HepG2 (cell line): ENCODE data around the gene ANKRD11. TPM values are rescaled to one million over a fixed set of nuclear protein-coding genes. Genes with fewer than 3 reads are reported as not detected.
A peak's percentile ranks its signal among the peaks of the same experiment; 100 is the strongest.

Experiments used
- ATAC-seq: fragments of 200-7000 bp; cut with Tn5 transposase; 3 replicates; pipeline ENCODE4 v1.9.1; 2020; ENCODE audit warnings: mild to moderate bottlenecking, moderate library complexity
- BruUV-seq: library from RNA; stranded (reverse); fragments of 400-500 nt; replicated peaks from 2 replicates; lab custom pipeline; 2021; lab: Mats Ljungman, UMichigan
- CTCF ChIA-PET: fragments of 300-600 bp; formaldehyde crosslinking; extraction: SDS; loops from one replicate; lab custom pipeline; 2021; ENCODE audit warnings: low total read pairs, inconsistent platforms, low intra/inter-chr PET ratio; lab: Yijun Ruan, JAX
- POLR2A ChIA-PET: fragments of 350-600 bp; sonication (Branson Sonifier 250); formaldehyde crosslinking; loops from one replicate; lab custom pipeline; 2020; ENCODE audit warnings: antibody characterized with exemption, inconsistent platforms; lab: Yijun Ruan, JAX
- DNase-seq: peaks from one replicate; pipeline ENCODE4 v3.0.0-alpha.2; 2015; ENCODE audit warnings: low spot score
- FAIRE-seq: peaks from 3 replicates; lab custom pipeline; 2011; peaks lifted over from hg19 to GRCh38; lab: Jason Lieb, UNC
- H2AFZ ChIP-seq: one replicate; pipeline ENCODE4 v1.6.1; 2011; ENCODE audit warnings: low read length, inconsistent platforms
- H3K27ac ChIP-seq: fragments of 300-600 bp; 3 replicates; pipeline ENCODE4 v1.8.0; 2011; ENCODE audit warnings: mixed run types, mild to moderate bottlenecking, mixed read lengths, low read length, inconsistent platforms; ENCODE audit not compliant: insufficient read depth; ENCODE audit errors: extremely low read length
- H3K27me3 ChIP-seq, 2 experiments: fragments of 200-600 bp in 1 of 2; 2 replicates in 1 of 2; 3 replicates in 1 of 2; pipeline versions ENCODE4 v1.6.0 to v1.8.0; 2011; ENCODE audit warnings: low read length in 2 of 2, mild to moderate bottlenecking in 2 of 2, moderate library complexity in 2 of 2, inconsistent platforms in 1 of 2; ENCODE audit not compliant: insufficient read depth in 2 of 2, control insufficient read depth in 1 of 2
- H3K36me3 ChIP-seq, 2 experiments: fragments of 200-600 bp in 1 of 2; replicated peaks in 1 of 2; 2 replicates in 1 of 2; 3 replicates in 1 of 2; pipeline versions ENCODE4 v1.5.1 to v1.8.0; 2011; ENCODE audit warnings: low read length in 2 of 2, inconsistent platforms in 1 of 2; ENCODE audit not compliant: insufficient read depth in 2 of 2, control insufficient read depth in 1 of 2
- H3K4me1 ChIP-seq: 2 replicates; pipeline ENCODE4 v1.5.1; 2012; ENCODE audit warnings: low read length, inconsistent platforms; ENCODE audit not compliant: insufficient read depth
- H3K4me2 ChIP-seq: 2 replicates; pipeline ENCODE4 v1.6.0; 2011; ENCODE audit warnings: low read depth, low read length, inconsistent platforms
- H3K4me3 ChIP-seq, 3 experiments: fragments of 200-600 bp in 1 of 3; sonication (generic), shearing (Covaris generic) in 1 of 3; replicated peaks in 1 of 3; 2 replicates each; pipeline ENCODE4 v1.5.1; 2011 to 2016; ENCODE audit warnings: low read length in 3 of 3, inconsistent platforms in 2 of 3, low read depth in 2 of 3, mild to moderate bottlenecking in 2 of 3, control low read depth in 1 of 3, mixed read lengths in 1 of 3; ENCODE audit not compliant: insufficient read depth in 1 of 3
- H3K79me2 ChIP-seq: one replicate; pipeline ENCODE4 v1.6.1; 2011; ENCODE audit warnings: low read length, inconsistent platforms; ENCODE audit not compliant: insufficient read depth
- H3K9ac ChIP-seq: 2 replicates; pipeline ENCODE4 v1.6.0; 2011; ENCODE audit warnings: mild to moderate bottlenecking, low read depth, low read length, inconsistent platforms; ENCODE audit not compliant: insufficient read depth
- H3K9me3 ChIP-seq: 2 replicates; pipeline ENCODE4 v1.5.1; 2012; ENCODE audit warnings: mild to moderate bottlenecking, low read length
- H4K20me1 ChIP-seq: 2 replicates; pipeline ENCODE4 v1.6.0; 2011; ENCODE audit warnings: inconsistent platforms, mild to moderate bottlenecking, low read length, moderate library complexity; ENCODE audit not compliant: insufficient read depth
- JUND ChIP-seq: sonication (generic); formaldehyde crosslinking; IDR thresholded peaks from 2 replicates; pipeline ENCODE4 v1.8.0; 2022; ENCODE audit warnings: mild to moderate bottlenecking, missing genetic modification reagents
- LCORL ChIP-seq, 2 experiments: fragments of 450-650 bp in 1 of 2; sonication (generic) in 1 of 2; formaldehyde crosslinking in 1 of 2; IDR thresholded peaks; 2 replicates each; pipeline versions ENCODE4 v1.5.0 to v1.6.1; 2017 to 2020; ENCODE audit warnings: antibody characterized with exemption in 1 of 2, missing genetic modification reagents in 1 of 2
- NR2C2 ChIP-seq: sonication (generic); formaldehyde crosslinking; IDR thresholded peaks from 2 replicates; pipeline ENCODE4 v1.4.0; 2020; ENCODE audit warnings: missing genetic modification reagents, mild to moderate bottlenecking, moderate library complexity, borderline replicate concordance
- NR2F6 ChIP-seq, 2 experiments: IDR thresholded peaks; 2 replicates each; pipeline ENCODE4 v1.6.1; 2016; ENCODE audit warnings: antibody characterized with exemption in 1 of 2, mild to moderate bottlenecking in 1 of 2
- RBM22 ChIP-seq: fragments of 200-400 bp; formaldehyde crosslinking; optimal IDR thresholded peaks from 2 replicates; pipeline ENCODE3; 2017; ENCODE audit warnings: mild to moderate bottlenecking, low read length, moderate library complexity
- ZFP36 ChIP-seq: fragments of 150-350 bp; IDR thresholded peaks from 2 replicates; pipeline ENCODE4 v1.6.1; 2018; ENCODE audit warnings: borderline replicate concordance, low read length, low read depth; ENCODE audit not compliant: partially characterized antibody
- ZFP36L2 ChIP-seq: sonication (generic); formaldehyde crosslinking; IDR thresholded peaks from 2 replicates; pipeline ENCODE4 v1.4.0; 2020; ENCODE audit warnings: missing genetic modification reagents
- ZMYM4 ChIP-seq: sonication (generic); formaldehyde crosslinking; IDR thresholded peaks from 2 replicates; pipeline ENCODE4 v1.8.1; 2023; ENCODE audit warnings: mild to moderate bottlenecking, missing genetic modification reagents
- ZNF343 ChIP-seq: sonication (generic); formaldehyde crosslinking; IDR thresholded peaks from 2 replicates; pipeline ENCODE4 v1.4.0; 2020; ENCODE audit warnings: mild to moderate bottlenecking, missing genetic modification reagents
- ZNF615 ChIP-seq: sonication (generic); formaldehyde crosslinking; IDR thresholded peaks from 2 replicates; pipeline ENCODE4 v1.5.0; 2020; ENCODE audit warnings: mild to moderate bottlenecking, missing genetic modification reagents, borderline replicate concordance
- ZNF724P ChIP-seq: sonication (generic); formaldehyde crosslinking; IDR thresholded peaks from 2 replicates; pipeline ENCODE4 v1.8.0; 2022; ENCODE audit warnings: missing genetic modification reagents, borderline replicate concordance
- ZNF839 ChIP-seq: sonication (generic); formaldehyde crosslinking; IDR thresholded peaks from 2 replicates; pipeline ENCODE4 v1.4.0; 2020; ENCODE audit warnings: missing genetic modification reagents, mild to moderate bottlenecking, borderline replicate concordance
- WGBS: methylation state at CpG from one replicate; pipeline ENCODE4 v1.1.6; 2017; ENCODE audit warnings: low lambda C conversion rate; 5-methylcytosine and 5-hydroxymethylcytosine counted together
- in situ Hi-C: cut with HindIII; loops from 2 replicates; pipeline ENCODE4 v1.10.0; 2017; ENCODE audit warnings: low pct_unique_long_range_greater_than_20kb; ENCODE audit not compliant: extremely low pct_ligation_motif_present
- intact Hi-C: fragments of 100-400 bp; cut with micrococcal nuclease; formaldehyde crosslinking; loops from one replicate; pipeline ENCODE4 v1.10.0; 2022; ENCODE audit not compliant: unreplicated experiment
- polyA plus RNA-seq, 8 experiments: library from polyadenylated mRNA; depleted of rRNA in 3 of 8; stranded (reverse) in 7 of 8; unstranded in 1 of 8; fragments of >200 nt; fragmentation: Illumina TruSeq in 4 of 8; extraction: Trizol in 4 of 8; gene quantifications; 2 replicates each; pipeline versions ENCODE4 v1.2.1 to v1.2.3, GENCODE V29; 2011 to 2016; ENCODE audit warnings: low read depth in 4 of 8, missing spikeins in 1 of 8, mixed read lengths in 1 of 8; ENCODE audit not compliant: insufficient read depth in 1 of 8
- total RNA-seq, 5 experiments: library from RNA; depleted of rRNA; stranded (reverse); fragments of >200 nt; fragmentation: Illumina TruSeq; extraction: Trizol; gene quantifications; 2 replicates each; pipeline ENCODE4 v1.2.3, GENCODE V29; 2016; ENCODE audit warnings: low read depth in 1 of 5
- TF ChIP-seq, protein P1 (sequence below): sonication (generic); formaldehyde crosslinking; IDR thresholded peaks from 2 replicates; pipeline ENCODE4 v1.5.1; 2020; ENCODE audit warnings: mild to moderate bottlenecking, missing genetic modification reagents, moderate library complexity

ANKRD11 gene
- total and polyA plus RNA-seq, 2 of the 13 experiments (the other 11 are each of a cell fraction or from before 2014, with no cell fraction given): 21.4 to 38.4 TPM

DNA sequence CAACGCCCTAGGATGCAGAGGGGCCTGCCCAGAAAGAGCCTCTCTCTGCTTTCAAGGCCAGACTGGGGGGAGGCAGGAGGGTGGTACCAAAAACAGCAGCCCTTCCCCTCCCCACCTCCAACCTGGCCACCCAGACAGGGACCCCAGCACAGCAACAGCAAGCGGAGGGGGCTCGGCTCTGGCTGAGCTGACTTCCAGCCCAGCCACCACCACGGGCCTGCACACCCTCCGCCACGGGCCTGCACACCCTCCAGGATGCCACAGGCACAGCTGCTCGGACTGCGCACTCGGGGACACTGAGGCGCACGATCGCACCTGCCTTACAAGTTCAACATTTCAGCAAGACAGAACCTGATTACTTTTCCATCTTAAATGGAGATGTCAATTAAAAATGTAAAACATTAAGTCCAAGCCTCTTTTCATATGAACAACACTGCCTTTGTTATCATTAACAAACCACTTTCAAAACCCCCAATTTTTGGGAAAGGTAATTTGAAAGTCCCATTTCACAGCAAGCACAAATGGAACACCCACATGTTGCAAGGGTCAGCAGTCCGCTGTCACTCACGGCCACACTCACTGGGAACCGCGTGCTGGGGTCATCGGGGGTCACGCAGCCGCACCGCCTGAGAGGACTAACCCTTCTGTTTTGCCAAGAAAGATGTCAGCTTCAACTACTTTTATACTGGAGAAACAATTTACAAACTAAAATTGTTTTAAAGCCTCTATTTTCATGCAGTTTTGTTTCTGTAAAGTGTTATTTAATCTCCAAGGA lies 76.4 kb downstream of the ANKRD11 start (continued):
- TF ChIP-seq, protein P1, sequence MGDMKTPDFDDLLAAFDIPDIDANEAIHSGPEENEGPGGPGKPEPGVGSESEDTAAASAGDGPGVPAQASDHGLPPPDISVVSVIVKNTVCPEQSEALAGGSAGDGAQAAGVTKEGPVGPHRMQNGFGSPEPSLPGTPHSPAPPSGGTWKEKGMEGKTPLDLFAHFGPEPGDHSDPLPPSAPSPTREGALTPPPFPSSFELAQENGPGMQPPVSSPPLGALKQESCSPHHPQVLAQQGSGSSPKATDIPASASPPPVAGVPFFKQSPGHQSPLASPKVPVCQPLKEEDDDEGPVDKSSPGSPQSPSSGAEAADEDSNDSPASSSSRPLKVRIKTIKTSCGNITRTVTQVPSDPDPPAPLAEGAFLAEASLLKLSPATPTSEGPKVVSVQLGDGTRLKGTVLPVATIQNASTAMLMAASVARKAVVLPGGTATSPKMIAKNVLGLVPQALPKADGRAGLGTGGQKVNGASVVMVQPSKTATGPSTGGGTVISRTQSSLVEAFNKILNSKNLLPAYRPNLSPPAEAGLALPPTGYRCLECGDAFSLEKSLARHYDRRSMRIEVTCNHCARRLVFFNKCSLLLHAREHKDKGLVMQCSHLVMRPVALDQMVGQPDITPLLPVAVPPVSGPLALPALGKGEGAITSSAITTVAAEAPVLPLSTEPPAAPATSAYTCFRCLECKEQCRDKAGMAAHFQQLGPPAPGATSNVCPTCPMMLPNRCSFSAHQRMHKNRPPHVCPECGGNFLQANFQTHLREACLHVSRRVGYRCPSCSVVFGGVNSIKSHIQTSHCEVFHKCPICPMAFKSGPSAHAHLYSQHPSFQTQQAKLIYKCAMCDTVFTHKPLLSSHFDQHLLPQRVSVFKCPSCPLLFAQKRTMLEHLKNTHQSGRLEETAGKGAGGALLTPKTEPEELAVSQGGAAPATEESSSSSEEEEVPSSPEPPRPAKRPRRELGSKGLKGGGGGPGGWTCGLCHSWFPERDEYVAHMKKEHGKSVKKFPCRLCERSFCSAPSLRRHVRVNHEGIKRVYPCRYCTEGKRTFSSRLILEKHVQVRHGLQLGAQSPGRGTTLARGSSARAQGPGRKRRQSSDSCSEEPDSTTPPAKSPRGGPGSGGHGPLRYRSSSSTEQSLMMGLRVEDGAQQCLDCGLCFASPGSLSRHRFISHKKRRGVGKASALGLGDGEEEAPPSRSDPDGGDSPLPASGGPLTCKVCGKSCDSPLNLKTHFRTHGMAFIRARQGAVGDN: peak; percentile 54; the same call in 1 of the 2 replicates
- TF ChIP-seq, all 625 proteins: peak for 24

DNA sequence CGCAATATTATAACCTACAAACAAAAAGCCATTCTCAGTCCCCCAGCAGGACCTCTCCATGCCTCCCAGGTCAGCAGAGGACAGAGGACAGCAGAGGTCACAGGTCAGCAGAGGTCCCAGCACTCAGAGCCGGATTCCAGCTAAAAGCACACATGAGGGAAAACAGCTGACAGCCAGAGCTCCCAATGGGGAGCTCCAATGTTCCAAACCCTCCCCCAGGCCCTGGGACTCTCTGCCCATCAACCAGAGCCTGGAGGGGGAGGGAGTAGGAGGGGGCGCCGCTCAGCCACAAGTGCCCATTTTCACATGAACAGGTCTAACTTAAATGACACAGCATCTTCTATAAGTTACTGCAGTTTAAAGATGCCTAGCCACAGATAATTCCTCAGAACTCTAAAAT lies 77.5 kb downstream of the ANKRD11 start:
- H2AFZ ChIP-seq: no peak overlapping the region
- intact Hi-C loops (loop anchor here (10.0 kb wide), 1 partner anchor 78 kb away; no protein-coding TSS in a partner anchor), in situ Hi-C loops (no loop called here)
- peak; percentile 54 for ATAC-seq
- peaks cover 93% of the 10 kb centered on the region for H3K79me2 ChIP-seq
- H3K4me2 ChIP-seq: no peak overlapping the region
- ChIA-PET POLR2A (interaction anchor here (0.7 kb wide), 1 partner anchor 10 kb away, joined by 4 read pairs; no protein-coding TSS in a partner anchor), CTCF (no interaction called here)
- H3K4me3 ChIP-seq: no peak overlapping the region
- BruUV-seq: no TSS peak
- WGBS: 27% methylated on average over 4 of the region's 4 CpGs
- no peaks in the 10 kb centered on the region for H3K9me3 ChIP-seq
- H3K36me3 ChIP-seq: peaks cover 3 to 6% of the 10 kb centered on the region in 2 experiments; a peak in 3 of 5 replicates
- no peaks in the 10 kb centered on the region for H3K27me3 ChIP-seq
- peak; percentile 74 for DNase-seq
- peak; percentile 93 for FAIRE-seq
- peak overlapping the region; percentile 23 for H3K27ac ChIP-seq
- H4K20me1 ChIP-seq: peaks cover 96% of the 10 kb centered on the region
- no peak overlapping the region for H3K9ac ChIP-seq
- H3K4me1 ChIP-seq: peaks cover 99% of the 10 kb centered on the region
- TF ChIP-seq ZNF615 (CRISPR knock-in tag): no peak
- no peak for TF ChIP-seq ZFP36L2
- TF ChIP-seq JUND (CRISPR knock-in tag): no peak
- peak; percentile 90 for TF ChIP-seq NR2C2 (CRISPR knock-in tag)
- no peak for TF ChIP-seq ZNF724P (CRISPR knock-in tag)
- TF ChIP-seq ZNF343 (CRISPR knock-in tag): no peak
- TF ChIP-seq ZMYM4 (CRISPR knock-in tag): peak; percentile 60
- no peak for TF ChIP-seq LCORL (IDR thresholded peaks at IDR 0.05)
- peak; percentile 62; the same call in 1 of the 2 replicates for TF ChIP-seq LCORL (CRISPR knock-in tag; IDR thresholded peaks at IDR 0.05)
- TF ChIP-seq NR2F6 (IDR thresholded peaks at IDR 0.05): peak; percentile 98
- TF ChIP-seq NR2F6 (CRISPR knock-in tag; IDR thresholded peaks at IDR 0.05): peak; percentile 98
- no peak for TF ChIP-seq ZFP36
- peak; percentile 63 for TF ChIP-seq RBM22
- TF ChIP-seq ZNF839 (CRISPR knock-in tag): no peak
